Measurements from ENCODE around the gene GYPC.

DNA sequence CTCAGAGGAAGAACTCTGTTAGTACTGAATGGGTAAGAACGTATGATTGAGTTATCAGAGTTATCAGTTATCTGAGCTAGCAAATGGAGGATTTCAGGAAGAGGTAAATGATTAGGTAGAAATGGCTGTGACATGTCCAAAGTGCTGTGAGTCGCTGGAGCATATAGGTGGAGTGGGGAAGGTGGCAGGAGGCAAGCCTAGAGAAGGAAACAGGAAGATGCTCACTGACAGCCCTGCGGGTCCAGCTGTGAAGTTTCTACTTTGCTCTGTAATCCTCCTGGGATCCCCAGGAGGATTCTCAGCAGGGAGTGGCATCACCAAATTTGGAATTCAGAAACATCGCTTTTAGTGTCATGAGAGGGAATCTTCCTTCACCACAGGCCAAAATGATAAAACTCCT, 52.0 kb downstream of the GYPC start:
- TF ChIP-seq ZNF121 (CRISPR knock-in tag; IDR thresholded peaks at IDR 0.05): no peak
- TF ChIP-seq GABPB1 (CRISPR knock-in tag; IDR thresholded peaks at IDR 0.05): no peak
- TF ChIP-seq, protein P1, sequence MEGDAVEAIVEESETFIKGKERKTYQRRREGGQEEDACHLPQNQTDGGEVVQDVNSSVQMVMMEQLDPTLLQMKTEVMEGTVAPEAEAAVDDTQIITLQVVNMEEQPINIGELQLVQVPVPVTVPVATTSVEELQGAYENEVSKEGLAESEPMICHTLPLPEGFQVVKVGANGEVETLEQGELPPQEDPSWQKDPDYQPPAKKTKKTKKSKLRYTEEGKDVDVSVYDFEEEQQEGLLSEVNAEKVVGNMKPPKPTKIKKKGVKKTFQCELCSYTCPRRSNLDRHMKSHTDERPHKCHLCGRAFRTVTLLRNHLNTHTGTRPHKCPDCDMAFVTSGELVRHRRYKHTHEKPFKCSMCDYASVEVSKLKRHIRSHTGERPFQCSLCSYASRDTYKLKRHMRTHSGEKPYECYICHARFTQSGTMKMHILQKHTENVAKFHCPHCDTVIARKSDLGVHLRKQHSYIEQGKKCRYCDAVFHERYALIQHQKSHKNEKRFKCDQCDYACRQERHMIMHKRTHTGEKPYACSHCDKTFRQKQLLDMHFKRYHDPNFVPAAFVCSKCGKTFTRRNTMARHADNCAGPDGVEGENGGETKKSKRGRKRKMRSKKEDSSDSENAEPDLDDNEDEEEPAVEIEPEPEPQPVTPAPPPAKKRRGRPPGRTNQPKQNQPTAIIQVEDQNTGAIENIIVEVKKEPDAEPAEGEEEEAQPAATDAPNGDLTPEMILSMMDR (IDR thresholded peaks at IDR 0.05): no peak
- TF ChIP-seq, protein P2, sequence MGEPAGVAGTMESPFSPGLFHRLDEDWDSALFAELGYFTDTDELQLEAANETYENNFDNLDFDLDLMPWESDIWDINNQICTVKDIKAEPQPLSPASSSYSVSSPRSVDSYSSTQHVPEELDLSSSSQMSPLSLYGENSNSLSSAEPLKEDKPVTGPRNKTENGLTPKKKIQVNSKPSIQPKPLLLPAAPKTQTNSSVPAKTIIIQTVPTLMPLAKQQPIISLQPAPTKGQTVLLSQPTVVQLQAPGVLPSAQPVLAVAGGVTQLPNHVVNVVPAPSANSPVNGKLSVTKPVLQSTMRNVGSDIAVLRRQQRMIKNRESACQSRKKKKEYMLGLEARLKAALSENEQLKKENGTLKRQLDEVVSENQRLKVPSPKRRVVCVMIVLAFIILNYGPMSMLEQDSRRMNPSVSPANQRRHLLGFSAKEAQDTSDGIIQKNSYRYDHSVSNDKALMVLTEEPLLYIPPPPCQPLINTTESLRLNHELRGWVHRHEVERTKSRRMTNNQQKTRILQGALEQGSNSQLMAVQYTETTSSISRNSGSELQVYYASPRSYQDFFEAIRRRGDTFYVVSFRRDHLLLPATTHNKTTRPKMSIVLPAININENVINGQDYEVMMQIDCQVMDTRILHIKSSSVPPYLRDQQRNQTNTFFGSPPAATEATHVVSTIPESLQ (CRISPR knock-in tag; IDR thresholded peaks at IDR 0.05): no peak
- TF ChIP-seq, protein P3, sequence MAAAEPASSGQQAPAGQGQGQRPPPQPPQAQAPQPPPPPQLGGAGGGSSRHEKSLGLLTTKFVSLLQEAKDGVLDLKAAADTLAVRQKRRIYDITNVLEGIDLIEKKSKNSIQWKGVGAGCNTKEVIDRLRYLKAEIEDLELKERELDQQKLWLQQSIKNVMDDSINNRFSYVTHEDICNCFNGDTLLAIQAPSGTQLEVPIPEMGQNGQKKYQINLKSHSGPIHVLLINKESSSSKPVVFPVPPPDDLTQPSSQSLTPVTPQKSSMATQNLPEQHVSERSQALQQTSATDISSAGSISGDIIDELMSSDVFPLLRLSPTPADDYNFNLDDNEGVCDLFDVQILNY (CRISPR knock-in tag; IDR thresholded peaks at IDR 0.05): no peak
- TF ChIP-seq RELA (CRISPR knock-in tag; IDR thresholded peaks at IDR 0.05; ENCODE audit: borderline replicate concordance): no peak
- no peak for TF ChIP-seq RORB (CRISPR knock-in tag; IDR thresholded peaks at IDR 0.05)
